Lung (tissue), 12 donors: ENCODE data around the gene RASGEF1C. TPM values are rescaled to one million over a fixed set of nuclear protein-coding genes. Genes with fewer than 3 reads are reported as not detected.
A peak's percentile ranks its signal among the peaks of the same experiment; 100 is the strongest.

ENCODE experiments used
- ATAC-seq: fragments of 200-7000 bp; cut with Tn5 transposase; one replicate; pipeline ENCODE4 v1.9.1; 2020; ENCODE audit warnings: moderate number of reproducible peaks; ENCODE audit not compliant: insufficient read depth, low FRiP score
- DNase-seq, 3 donors: peaks; one replicate each; pipeline ENCODE4 v3.0.0-alpha.2; 2013 to 2017
- H3K27ac ChIP-seq, 2 donors: one replicate each; pipeline ENCODE4 v1.5.1; 2013; ENCODE audit warnings: mild to moderate bottlenecking in 2 of 2, moderate library complexity in 2 of 2, control low read depth in 1 of 2, inconsistent platforms in 1 of 2, low read depth in 1 of 2, low read length in 1 of 2
- H3K27me3 ChIP-seq, 3 donors: one replicate each; pipeline ENCODE4 v1.5.1; 2013; ENCODE audit warnings: low read length in 2 of 3; ENCODE audit not compliant: control insufficient read depth in 3 of 3, insufficient read depth in 3 of 3
- H3K36me3 ChIP-seq, 4 donors: one replicate each; pipeline ENCODE4 v1.5.1; 2013; ENCODE audit warnings: low read length in 4 of 4, mild to moderate bottlenecking in 1 of 4, moderate library complexity in 1 of 4; ENCODE audit not compliant: control insufficient read depth in 4 of 4, insufficient read depth in 4 of 4
- H3K4me1 ChIP-seq, 5 donors: one replicate each; pipeline ENCODE4 v1.5.1; 2013; ENCODE audit warnings: low read length in 5 of 5, mild to moderate bottlenecking in 2 of 5, moderate library complexity in 1 of 5; ENCODE audit not compliant: control insufficient read depth in 5 of 5, insufficient read depth in 5 of 5
- H3K4me3 ChIP-seq: one replicate; pipeline ENCODE4 v1.5.1; 2013; ENCODE audit warnings: mild to moderate bottlenecking, control low read depth, moderate library complexity
- H3K9ac ChIP-seq, 2 donors: one replicate each; pipeline ENCODE4 v1.5.1; 2013; ENCODE audit warnings: low read length in 2 of 2, control low read depth in 1 of 2; ENCODE audit not compliant: insufficient read depth in 1 of 2
- H3K9me3 ChIP-seq, 4 donors: one replicate each; pipeline ENCODE4 v1.5.1; 2013; ENCODE audit warnings: low read length in 3 of 4, mild to moderate bottlenecking in 1 of 4, moderate library complexity in 1 of 4; ENCODE audit not compliant: control insufficient read depth in 4 of 4, insufficient read depth in 3 of 4
- WGBS, 2 donors: extraction: QIAGEN DNeasy Blood & Tissue Kit; methylation state at CpG; one replicate each; pipeline ENCODE4 v1.1.7; 2013; 5-methylcytosine and 5-hydroxymethylcytosine counted together
- polyA plus RNA-seq, 2 donors: library from polyadenylated mRNA; stranded (reverse); fragments of 200-250 nt; gene quantifications; one replicate each; pipeline ENCODE4 v1.2.1, GENCODE V29; 2013
- total RNA-seq, 2 donors: library from RNA; depleted of rRNA in 1 of 2; stranded (reverse); fragments of >200 nt in 1 of 2; gene quantifications; one replicate each; pipeline ENCODE4 v1.2.1, GENCODE V29; 2014 to 2021
- TF ChIP-seq, protein P1 (sequence below): IDR thresholded peaks from 2 replicates; pipeline ENCODE4 v1.5.1; 2012; ENCODE audit warnings: mild to moderate bottlenecking; ENCODE audit errors: control extremely low read depth, extremely low read depth
- donor health status: control.
- donor health status: control.
- donor health status: Bipolar disorder and iron deficiency.
- donor health status: healthy.
- donor health status: DM: yes; HTN: yes; CAD: no.

The RASGEF1C gene
- total and polyA plus RNA-seq, 4 donors = 0.03 to 0.31 TPM; not detected in 2

DNA sequence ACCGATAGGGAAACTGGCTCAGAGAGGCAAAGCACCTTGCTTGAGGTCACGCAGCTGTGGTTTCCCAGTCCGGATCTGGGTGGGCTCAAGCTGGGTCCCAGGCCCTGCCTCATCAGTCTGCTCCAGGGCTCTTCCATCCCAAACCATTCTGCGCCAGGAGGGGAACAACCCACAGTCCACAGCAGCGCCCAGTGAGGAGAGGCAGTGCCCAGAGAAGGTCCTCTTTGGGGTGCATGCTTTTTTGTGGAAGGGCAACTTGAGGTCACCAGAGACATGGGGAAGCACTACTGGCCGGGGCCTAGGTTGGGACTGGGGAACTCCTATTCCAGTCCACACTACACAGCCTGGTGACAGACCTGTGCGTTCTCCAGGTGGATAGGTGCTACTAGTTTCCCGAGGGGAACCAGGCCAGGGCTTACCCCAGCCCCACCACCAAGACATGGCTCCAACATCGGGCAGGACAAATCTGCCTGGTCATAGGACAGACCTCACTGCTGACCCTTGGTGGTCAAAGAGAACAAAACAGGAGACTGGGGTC is 75.0 kb downstream of the RASGEF1C start:
- no peak overlapping the region for H3K27ac ChIP-seq
- TF ChIP-seq, protein P1, sequence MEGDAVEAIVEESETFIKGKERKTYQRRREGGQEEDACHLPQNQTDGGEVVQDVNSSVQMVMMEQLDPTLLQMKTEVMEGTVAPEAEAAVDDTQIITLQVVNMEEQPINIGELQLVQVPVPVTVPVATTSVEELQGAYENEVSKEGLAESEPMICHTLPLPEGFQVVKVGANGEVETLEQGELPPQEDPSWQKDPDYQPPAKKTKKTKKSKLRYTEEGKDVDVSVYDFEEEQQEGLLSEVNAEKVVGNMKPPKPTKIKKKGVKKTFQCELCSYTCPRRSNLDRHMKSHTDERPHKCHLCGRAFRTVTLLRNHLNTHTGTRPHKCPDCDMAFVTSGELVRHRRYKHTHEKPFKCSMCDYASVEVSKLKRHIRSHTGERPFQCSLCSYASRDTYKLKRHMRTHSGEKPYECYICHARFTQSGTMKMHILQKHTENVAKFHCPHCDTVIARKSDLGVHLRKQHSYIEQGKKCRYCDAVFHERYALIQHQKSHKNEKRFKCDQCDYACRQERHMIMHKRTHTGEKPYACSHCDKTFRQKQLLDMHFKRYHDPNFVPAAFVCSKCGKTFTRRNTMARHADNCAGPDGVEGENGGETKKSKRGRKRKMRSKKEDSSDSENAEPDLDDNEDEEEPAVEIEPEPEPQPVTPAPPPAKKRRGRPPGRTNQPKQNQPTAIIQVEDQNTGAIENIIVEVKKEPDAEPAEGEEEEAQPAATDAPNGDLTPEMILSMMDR = no peak
- ATAC-seq = no peak
- H3K9me3 ChIP-seq = no peaks in the 10 kb centered on the region
- H3K4me3 ChIP-seq = no peak overlapping the region
- H3K4me1 ChIP-seq = peaks cover 0 to 7% (median 0%) of the 10 kb centered on the region in 5 donors
- no peaks in the 10 kb centered on the region for H3K36me3 ChIP-seq
- no peak for DNase-seq
- no peak overlapping the region for H3K9ac ChIP-seq
- H3K27me3 ChIP-seq = peaks cover 0 to 3% (median 0%) of the 10 kb centered on the region in 3 donors
- WGBS, 2 donors = 86 to 96% methylated on average over 9 of the region's 9 CpGs

DNA sequence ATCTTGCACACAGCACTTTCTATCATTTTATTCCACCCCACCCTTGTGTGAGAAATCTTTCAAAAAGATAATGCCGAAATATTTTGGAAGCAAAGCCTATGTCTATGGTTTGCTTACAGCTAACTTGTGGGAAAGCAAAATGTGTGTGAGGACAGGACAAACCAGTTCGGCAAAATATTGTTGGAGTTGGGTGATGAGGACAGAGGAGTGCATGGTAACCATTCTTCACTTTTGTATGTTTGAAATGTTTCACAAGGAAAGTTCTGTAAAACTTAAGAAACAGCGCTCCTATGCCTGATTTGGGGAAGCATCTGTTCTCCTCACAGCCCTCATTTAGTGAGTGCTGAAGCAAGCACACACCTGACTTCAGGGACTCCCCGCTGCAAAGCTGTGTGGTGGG is 75.5 kb downstream of the RASGEF1C start:
- Histone ChIP-seq H3K36me3 (no peaks in the 10 kb centered on the region), H3K4me3 (no peak overlapping the region), H3K9ac (no peak overlapping the region), H3K27ac (no peak overlapping the region), H3K4me1 (peaks cover 0 to 7% (median 0%) of the 10 kb centered on the region in 5 donors), H3K9me3 (no peaks in the 10 kb centered on the region), H3K27me3 (peaks cover 0 to 3% (median 0%) of the 10 kb centered on the region in 3 donors)
- TF ChIP-seq, protein P1 = no peak
- peak in 1 of 3 donors; percentile 13 for DNase-seq
- no peak for ATAC-seq
- WGBS, 2 donors = 75 to 91% methylated on average over 4 of the region's 4 CpGs

DNA sequence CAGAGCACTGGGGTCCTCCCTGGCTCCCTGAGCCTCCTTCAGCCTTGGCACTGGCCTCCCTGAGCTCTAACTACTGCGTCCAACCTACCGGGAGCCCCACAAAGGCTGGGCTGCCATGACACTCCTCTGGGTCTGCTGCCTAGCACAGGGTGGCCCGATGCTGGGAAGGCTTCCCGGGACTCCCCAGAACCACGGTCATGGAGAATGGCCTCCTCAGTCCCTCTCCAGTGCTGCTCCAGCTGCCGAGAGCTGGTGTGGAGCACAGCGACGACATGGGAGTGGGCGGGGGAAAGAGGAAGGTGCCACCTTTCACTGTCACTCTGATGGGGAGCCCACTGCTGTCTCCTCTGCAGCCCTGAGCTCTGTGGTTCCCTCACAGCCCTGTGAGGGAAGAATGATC is 76.0 kb downstream of the RASGEF1C start:
- DNase-seq (no peak), ATAC-seq (no peak)
- no peak overlapping the region for H3K27ac ChIP-seq
- peaks cover 0 to 3% (median 0%) of the 10 kb centered on the region in 3 donors for H3K27me3 ChIP-seq
- peaks cover 0 to 7% (median 0%) of the 10 kb centered on the region in 5 donors for H3K4me1 ChIP-seq
- H3K4me3 ChIP-seq = no peak overlapping the region
- 74 to 84% methylated on average over 8 to 9 of the region's 9 CpGs for WGBS, 2 donors
- no peaks in the 10 kb centered on the region for H3K9me3 ChIP-seq
- no peak overlapping the region for H3K9ac ChIP-seq
- TF ChIP-seq, protein P1 = no peak
- H3K36me3 ChIP-seq = no peaks in the 10 kb centered on the region
